Endothelial cell (in vitro differentiated cells): ENCODE data around the gene FAM151B. TPM values are rescaled to one million over a fixed set of nuclear protein-coding genes. Genes with fewer than 3 reads are reported as not detected.
A peak's percentile ranks its signal among the peaks of the same experiment; 100 is the strongest.
"Not testable (repeated sequence)": the region's sequence is repeated elsewhere in the genome, so short reads cannot be mapped to it uniquely, and the experiment has no call there.

Experiments
- DNase-seq: peaks from one replicate; pipeline ENCODE4 v3.0.0; 2021; ENCODE audit warnings: low spot score
- H3K27ac Mint-ChIP-seq: one replicate; pipeline ENCODE4 v1.8.0; 2021; ENCODE audit warnings: mixed read lengths, inconsistent platforms; ENCODE audit not compliant: unreplicated experiment
- H3K27me3 Mint-ChIP-seq: one replicate; pipeline ENCODE4 v1.8.0; 2021; ENCODE audit warnings: mild to moderate bottlenecking, moderate library complexity, mixed read lengths, inconsistent platforms; ENCODE audit not compliant: unreplicated experiment
- H3K36me3 Mint-ChIP-seq: one replicate; pipeline ENCODE4 v1.8.0; 2021; ENCODE audit warnings: mild to moderate bottlenecking, low read depth, mixed read lengths, inconsistent platforms; ENCODE audit not compliant: unreplicated experiment
- H3K4me1 Mint-ChIP-seq: one replicate; pipeline ENCODE4 v1.8.0; 2021; ENCODE audit warnings: mild to moderate bottlenecking, mixed read lengths, inconsistent platforms; ENCODE audit not compliant: unreplicated experiment
- H3K4me3 Mint-ChIP-seq: one replicate; pipeline ENCODE4 v1.8.0; 2021; ENCODE audit warnings: mild to moderate bottlenecking, mixed read lengths, inconsistent platforms; ENCODE audit not compliant: unreplicated experiment
- H3K9me3 Mint-ChIP-seq: one replicate; pipeline ENCODE4 v1.8.0; 2021; ENCODE audit warnings: mixed read lengths, inconsistent platforms; ENCODE audit not compliant: unreplicated experiment
- total RNA-seq: library from RNA; stranded (reverse); fragmentation: NEBNext Ultra II Directional; extraction: Animal tissue kit (Norgen Biotek cat#: 25700); gene quantifications from one replicate; pipeline ENCODE4 v1.2.1, GENCODE V29; 2021; ENCODE audit not compliant: unreplicated experiment
- TF ChIP-seq, protein P1 (sequence below): fragments of 200-600 bp; sonication (generic); IDR thresholded peaks from one replicate; pipeline ENCODE4 v1.5.0; 2021; ENCODE audit warnings: antibody characterized with exemption; ENCODE audit not compliant: unreplicated experiment

Gene FAM151B
- total RNA-seq, 1 donor from 2014 or later = 2.1 TPM

DNA sequence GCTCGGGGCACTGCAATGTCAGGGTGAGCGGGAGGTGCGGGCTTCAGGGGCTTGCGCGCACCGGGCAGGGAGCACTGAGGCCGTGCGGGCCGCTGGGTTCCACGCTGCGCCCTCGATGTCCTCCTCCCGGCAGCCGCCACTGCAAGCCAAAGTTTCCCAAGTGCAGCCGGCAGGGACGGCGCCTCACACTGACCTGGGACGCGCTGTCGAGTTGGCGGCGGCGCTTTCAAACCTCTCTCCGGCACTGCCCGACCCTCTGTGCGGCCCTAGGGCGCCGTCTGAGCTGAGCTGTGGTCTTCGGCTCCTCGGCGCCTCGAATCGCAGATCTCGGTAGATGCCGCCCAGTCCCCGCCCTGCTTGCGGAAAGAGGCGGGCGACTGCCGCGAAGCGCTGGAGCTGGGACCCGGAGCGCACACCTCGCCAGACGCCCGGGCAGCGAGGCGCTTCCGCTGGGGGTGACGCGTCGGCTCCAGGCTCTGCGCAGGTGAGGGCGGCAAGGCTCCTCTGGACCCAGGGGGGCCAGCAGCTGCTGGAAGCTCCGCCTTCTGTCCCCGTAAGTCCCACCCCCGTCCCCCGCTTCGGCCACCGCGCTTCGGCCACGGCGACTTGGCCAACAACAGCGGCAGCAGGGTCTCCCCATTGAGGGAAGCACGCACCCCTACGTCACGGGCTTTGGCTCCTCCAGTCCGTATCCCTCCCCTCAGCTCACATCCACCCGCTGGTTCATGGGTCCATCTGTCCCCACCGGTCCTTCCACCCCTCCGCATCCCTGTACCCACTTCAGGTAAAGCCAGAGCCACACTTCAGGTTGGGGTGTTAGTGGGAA, 82.3 kb downstream of the FAM151B start, which contains the start of gene ANKRD34B:
ANKRD34B (minus strand) TSS at position 320 of the 826 bp plus-strand sequence. CDS start 10,261 bp downstream, outside the sequence.
- TF ChIP-seq, protein P1, sequence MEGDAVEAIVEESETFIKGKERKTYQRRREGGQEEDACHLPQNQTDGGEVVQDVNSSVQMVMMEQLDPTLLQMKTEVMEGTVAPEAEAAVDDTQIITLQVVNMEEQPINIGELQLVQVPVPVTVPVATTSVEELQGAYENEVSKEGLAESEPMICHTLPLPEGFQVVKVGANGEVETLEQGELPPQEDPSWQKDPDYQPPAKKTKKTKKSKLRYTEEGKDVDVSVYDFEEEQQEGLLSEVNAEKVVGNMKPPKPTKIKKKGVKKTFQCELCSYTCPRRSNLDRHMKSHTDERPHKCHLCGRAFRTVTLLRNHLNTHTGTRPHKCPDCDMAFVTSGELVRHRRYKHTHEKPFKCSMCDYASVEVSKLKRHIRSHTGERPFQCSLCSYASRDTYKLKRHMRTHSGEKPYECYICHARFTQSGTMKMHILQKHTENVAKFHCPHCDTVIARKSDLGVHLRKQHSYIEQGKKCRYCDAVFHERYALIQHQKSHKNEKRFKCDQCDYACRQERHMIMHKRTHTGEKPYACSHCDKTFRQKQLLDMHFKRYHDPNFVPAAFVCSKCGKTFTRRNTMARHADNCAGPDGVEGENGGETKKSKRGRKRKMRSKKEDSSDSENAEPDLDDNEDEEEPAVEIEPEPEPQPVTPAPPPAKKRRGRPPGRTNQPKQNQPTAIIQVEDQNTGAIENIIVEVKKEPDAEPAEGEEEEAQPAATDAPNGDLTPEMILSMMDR = no peak
- Mint-ChIP-seq H3K4me1 (peaks cover 7% of the 10 kb centered on the region), H3K27ac (peak within 1 kb of the TSS; percentile 64), H3K36me3 (peaks cover 4% of the 10 kb centered on the region), H3K4me3 (peak within 1 kb of the TSS; percentile 83), H3K27me3 (peaks cover 13% of the 10 kb centered on the region), H3K9me3 (no peaks in the 10 kb centered on the region)
- DNase-seq = peak; percentile 43

GRCh38 chr5:80573062-80573461, 85.2 kb downstream of the FAM151B start:
- TF ChIP-seq, protein P1 = no peak
- Mint-ChIP-seq H3K4me1 (peaks cover 7% of the 10 kb centered on the region), H3K4me3 (no peak overlapping the region), H3K27ac (no peak overlapping the region), H3K36me3 (peaks cover 4% of the 10 kb centered on the region), H3K27me3 (peaks cover 15% of the 10 kb centered on the region), H3K9me3 (no peaks in the 10 kb centered on the region)
- DNase-seq = no peak

GRCh38 chr5:80576383-80576782, 88.5 kb downstream of the FAM151B start:
- Mint-ChIP-seq H3K27ac (no peak overlapping the region), H3K36me3 (peaks cover 4% of the 10 kb centered on the region), H3K4me3 (no peak overlapping the region), H3K4me1 (peaks cover 2% of the 10 kb centered on the region), H3K9me3 (no peaks in the 10 kb centered on the region), H3K27me3 (peaks cover 4% of the 10 kb centered on the region)
- TF ChIP-seq, protein P1 = no peak
- DNase-seq = no peak

DNA sequence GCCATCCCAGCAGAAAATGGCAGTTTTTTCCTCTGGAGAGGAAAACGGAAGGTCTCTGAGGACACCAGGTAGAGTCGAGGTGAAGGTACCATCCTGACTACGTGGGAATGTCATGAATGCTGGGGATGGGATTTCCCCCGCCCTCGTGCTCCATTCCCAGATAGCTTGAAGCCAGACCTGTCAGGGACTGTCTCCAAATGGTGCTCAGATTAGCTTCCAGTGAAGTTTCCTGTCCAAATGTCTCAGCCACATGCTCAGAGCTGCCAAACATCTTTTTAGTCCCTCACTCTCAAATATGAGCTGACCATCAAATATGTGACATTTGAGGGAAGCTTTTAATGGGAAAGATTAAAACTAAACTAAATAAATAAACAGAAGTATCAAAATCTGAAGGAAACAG, 89.8 kb downstream of the FAM151B start:
- no peak for DNase-seq
- H3K4me1 Mint-ChIP-seq = peaks cover 2% of the 10 kb centered on the region
- no peak overlapping the region for H3K27ac Mint-ChIP-seq
- TF ChIP-seq, protein P1 = no peak
- H3K9me3 Mint-ChIP-seq = no peaks in the 10 kb centered on the region
- H3K36me3 Mint-ChIP-seq = peaks cover 4% of the 10 kb centered on the region
- peaks cover 4% of the 10 kb centered on the region for H3K27me3 Mint-ChIP-seq
- no peak overlapping the region for H3K4me3 Mint-ChIP-seq

- H3K4me3 Mint-ChIP-seq = no peak overlapping the region
- peaks cover 4% of the 10 kb centered on the region for H3K27me3 Mint-ChIP-seq
- no peaks in the 10 kb centered on the region for H3K36me3 Mint-ChIP-seq
- DNase-seq = no peak
- TF ChIP-seq, protein P1 = no peak
- no peaks in the 10 kb centered on the region for H3K9me3 Mint-ChIP-seq
- H3K4me1 Mint-ChIP-seq = no peaks in the 10 kb centered on the region
- H3K27ac Mint-ChIP-seq = no peak overlapping the region
Observed at GRCh38 chr5:80579050-80579449, 91.2 kb downstream of the FAM151B start.

GRCh38 chr5:80580291-80580690, 92.4 kb downstream of the FAM151B start:
- not testable (repeated sequence) for H3K27me3 Mint-ChIP-seq, H3K36me3 Mint-ChIP-seq, DNase-seq

More at GRCh38 chr5:80580291-80580690, 92.4 kb downstream of the FAM151B start:
- not testable (repeated sequence) for H3K9me3 Mint-ChIP-seq, H3K27ac Mint-ChIP-seq, H3K4me1 Mint-ChIP-seq, H3K4me3 Mint-ChIP-seq
